Endodermal cell (in vitro differentiated cells): ENCODE data around the gene NSUN4. TPM values are rescaled to one million over a fixed set of nuclear protein-coding genes. Genes with fewer than 3 reads are reported as not detected.
A peak's percentile ranks its signal among the peaks of the same experiment; 100 is the strongest.

Experiments
- DNase-seq: peaks from one replicate; pipeline ENCODE4 v3.0.0-alpha.2; 2017
- H3K27ac ChIP-seq: 2 replicates; pipeline ENCODE4 v1.5.1; 2013; ENCODE audit warnings: mild to moderate bottlenecking, low read depth, low read length, moderate library complexity
- H3K27me3 ChIP-seq: 2 replicates; pipeline ENCODE4 v1.6.1; 2013; ENCODE audit warnings: mild to moderate bottlenecking, low read length, moderate library complexity; ENCODE audit not compliant: insufficient read depth, control insufficient read depth, poor library complexity, severe bottlenecking
- H3K36me3 ChIP-seq: 2 replicates; pipeline ENCODE4 v1.7.0; 2013; ENCODE audit warnings: mild to moderate bottlenecking, low read length, moderate library complexity; ENCODE audit not compliant: control insufficient read depth, insufficient read depth
- H3K4me1 ChIP-seq: one replicate; pipeline ENCODE4 v1.7.0; 2013; ENCODE audit warnings: low read length; ENCODE audit not compliant: control insufficient read depth, insufficient read depth
- H3K4me3 ChIP-seq: 2 replicates; pipeline ENCODE4 v1.5.1; 2013; ENCODE audit warnings: mild to moderate bottlenecking, low read length, moderate library complexity
- H3K9ac ChIP-seq: 2 replicates; pipeline ENCODE4 v1.6.1; 2013; ENCODE audit warnings: mild to moderate bottlenecking, low read length, moderate library complexity; ENCODE audit not compliant: poor library complexity, severe bottlenecking; ENCODE audit errors: extremely low read depth
- H3K9me3 ChIP-seq: 2 replicates; pipeline ENCODE4 v1.6.1; 2013; ENCODE audit warnings: mild to moderate bottlenecking, low read length, moderate library complexity; ENCODE audit not compliant: control insufficient read depth
- H3K27ac Mint-ChIP-seq: 2 replicates; pipeline ENCODE4 v1.8.0; 2020; ENCODE audit warnings: mixed read lengths
- H3K27me3 Mint-ChIP-seq: 2 replicates; pipeline ENCODE4 v1.8.0; 2021; ENCODE audit warnings: mild to moderate bottlenecking, mixed read lengths; ENCODE audit not compliant: insufficient read depth
- H3K36me3 Mint-ChIP-seq: 2 replicates; pipeline ENCODE4 v1.8.0; 2020; ENCODE audit warnings: low read depth, mixed read lengths
- H3K4me1 Mint-ChIP-seq: 2 replicates; pipeline ENCODE4 v1.8.0; 2020; ENCODE audit warnings: mixed read lengths
- H3K4me3 Mint-ChIP-seq: 2 replicates; pipeline ENCODE4 v1.8.0; 2020; ENCODE audit warnings: mild to moderate bottlenecking, moderate library complexity, mixed read lengths
- H3K9me3 Mint-ChIP-seq: 2 replicates; pipeline ENCODE4 v1.8.0; 2020; ENCODE audit warnings: mild to moderate bottlenecking, mixed read lengths
- CTCF ChIP-seq: fragments of 200-600 bp; sonication (generic); conservative IDR thresholded peaks from 2 replicates; pipeline ENCODE4 v1.5.0; 2021; ENCODE audit warnings: antibody characterized with exemption, mild to moderate bottlenecking
- WGBS, 2 experiments: methylation state at CpG; one replicate each; pipeline versions ENCODE4 v1.1.5 to v1.1.7; 2013; ENCODE audit warnings: missing lambda C conversion rate in 2 of 2, mixed read lengths in 1 of 2; ENCODE audit not compliant: insufficient coverage in 1 of 2, insufficient read length in 1 of 2; 5-methylcytosine and 5-hydroxymethylcytosine counted together
- total RNA-seq, 2 donors: library from RNA; stranded (reverse); fragmentation: NEBNext Ultra II Directional in 1 of 2; extraction: Animal tissue kit (Norgen Biotek cat#: 25700) in 1 of 2; gene quantifications; 2 replicates in 1 of 2; 3 replicates in 1 of 2; pipeline ENCODE4 v1.2.1, GENCODE V29; 2021

Gene NSUN4
- total RNA-seq, 2 donors from 2014 or later: 16.3 to 19.0 TPM

DNA sequence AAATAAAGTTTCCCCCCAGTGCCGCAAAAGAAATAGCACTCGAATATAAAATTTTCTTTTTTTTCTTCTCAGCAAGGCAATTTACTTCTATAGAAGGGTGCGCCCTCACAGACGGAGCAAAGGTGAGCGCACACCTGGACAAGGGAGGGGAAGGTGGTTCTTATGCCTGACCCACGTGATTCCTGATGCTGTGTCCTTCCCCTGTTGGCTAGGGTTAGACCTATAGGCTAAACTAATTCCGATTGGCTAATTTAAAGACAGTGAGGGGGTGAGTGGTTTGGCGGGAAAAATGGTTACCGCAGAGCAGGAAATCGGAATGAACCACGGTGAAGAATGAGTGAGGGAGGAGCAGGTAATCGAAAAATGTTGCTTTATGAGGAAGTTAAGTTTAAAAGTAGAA, 52.9 kb downstream of the NSUN4 start:
- H3K27ac Mint-ChIP-seq: no peak overlapping the region
- H3K36me3 Mint-ChIP-seq: no peaks in the 10 kb centered on the region
- no peak for TF ChIP-seq CTCF
- H3K36me3 ChIP-seq: no peaks in the 10 kb centered on the region
- no peak overlapping the region for H3K9ac ChIP-seq
- peaks cover 28% of the 10 kb centered on the region for H3K4me1 Mint-ChIP-seq
- DNase-seq: peak; percentile 82
- peak overlapping the region; percentile 80 for H3K4me3 ChIP-seq
- H3K4me3 Mint-ChIP-seq: peak overlapping the region; percentile 71
- peaks cover 57% of the 10 kb centered on the region for H3K27me3 Mint-ChIP-seq
- no peak overlapping the region for H3K27ac ChIP-seq
- 85 to 94% methylated on average over 7 to 12 of the region's 12 CpGs for WGBS, 2 experiments
- H3K9me3 ChIP-seq: peaks cover 16% of the 10 kb centered on the region
- H3K27me3 ChIP-seq: peaks cover 24% of the 10 kb centered on the region
- H3K4me1 ChIP-seq: peaks cover 7% of the 10 kb centered on the region
- peaks cover 21% of the 10 kb centered on the region for H3K9me3 Mint-ChIP-seq

DNA sequence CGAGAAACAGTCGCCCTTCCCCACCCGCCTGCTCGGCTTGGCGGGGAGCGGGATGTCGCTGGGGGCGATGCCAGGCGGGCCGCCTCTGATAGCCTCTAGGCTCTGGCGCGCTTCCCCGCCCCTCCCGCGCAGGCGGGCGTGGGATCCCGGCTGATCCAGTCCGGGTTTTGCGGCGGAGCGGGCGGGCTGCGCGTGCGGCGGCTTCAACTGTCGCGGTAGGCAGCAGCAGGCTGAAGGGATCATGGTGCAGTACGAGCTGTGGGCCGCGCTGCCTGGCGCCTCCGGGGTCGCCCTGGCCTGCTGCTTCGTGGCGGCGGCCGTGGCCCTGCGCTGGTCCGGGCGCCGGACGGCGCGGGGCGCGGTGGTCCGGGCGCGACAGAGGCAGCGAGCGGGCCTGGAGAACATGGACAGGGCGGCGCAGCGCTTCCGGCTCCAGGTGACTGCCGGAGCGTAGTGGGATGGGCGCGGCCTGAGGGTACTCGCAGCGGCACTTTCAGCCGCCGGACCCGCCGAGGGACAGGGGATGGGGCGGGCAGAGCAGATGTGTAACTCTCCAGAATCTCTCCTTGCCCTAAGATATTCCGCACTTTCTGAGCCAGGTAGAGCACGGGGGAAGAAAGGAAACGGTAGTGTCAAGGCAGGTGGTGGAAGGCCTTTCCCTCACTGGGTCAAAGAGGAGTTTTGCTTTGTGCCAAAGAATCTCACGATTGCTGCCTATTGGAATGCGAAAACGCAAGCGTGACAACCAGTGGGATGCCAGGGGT, 53.7 kb downstream of the NSUN4 start, which contains the start of gene FAAH:
Gene FAAH (plus strand): TSS at position 210 of the 764 bp plus-strand sequence. CDS start 32 bp downstream, at position 242.
- Histone ChIP-seq H3K36me3 (no peaks in the 10 kb centered on the region), H3K27ac (no peak within 1 kb of the TSS), H3K9me3 (peaks cover 16% of the 10 kb centered on the region), H3K4me1 (peaks cover 7% of the 10 kb centered on the region), H3K9ac (no peak within 1 kb of the TSS), H3K4me3 (peak within 1 kb of the TSS; percentile 80), H3K27me3 (peaks cover 24% of the 10 kb centered on the region)
- Mint-ChIP-seq H3K36me3 (no peaks in the 10 kb centered on the region), H3K4me1 (peaks cover 28% of the 10 kb centered on the region), H3K27me3 (peaks cover 62% of the 10 kb centered on the region), H3K9me3 (peaks cover 21% of the 10 kb centered on the region), H3K4me3 (peak within 1 kb of the TSS; percentile 71), H3K27ac (peak within 1 kb of the TSS; percentile 49)
- WGBS, 2 experiments: 6 to 7% methylated on average over 34 to 75 of the region's 75 CpGs
- DNase-seq: peak; percentile 96
- no peak for TF ChIP-seq CTCF

- Mint-ChIP-seq H3K27me3 (peaks cover 61% of the 10 kb centered on the region), H3K4me1 (peaks cover 28% of the 10 kb centered on the region), H3K27ac (peak overlapping the region; percentile 49), H3K9me3 (peaks cover 21% of the 10 kb centered on the region), H3K4me3 (peak overlapping the region; percentile 71), H3K36me3 (no peaks in the 10 kb centered on the region)
- 45 to 53% methylated on average over 15 to 17 of the region's 17 CpGs for WGBS, 2 experiments
- Histone ChIP-seq H3K9ac (no peak overlapping the region), H3K27me3 (peaks cover 24% of the 10 kb centered on the region), H3K27ac (no peak overlapping the region), H3K9me3 (peaks cover 16% of the 10 kb centered on the region), H3K4me3 (peak overlapping the region; percentile 80), H3K36me3 (no peaks in the 10 kb centered on the region), H3K4me1 (peaks cover 7% of the 10 kb centered on the region)
- no peak for TF ChIP-seq CTCF
- no peak for DNase-seq
Measured at GRCh38 chr1:46394872-46395465, 54.4 kb downstream of the NSUN4 start.
